Heart left ventricle (tissue), 16 donors: ENCODE measurements around the gene TECPR1. TPM values are rescaled to one million over a fixed set of nuclear protein-coding genes. Genes with fewer than 3 reads are reported as not detected.

Experiments used
- ATAC-seq, 4 donors: fragments of 200-7000 bp; cut with Tn5 transposase; one replicate each; pipeline ENCODE4 v1.9.1; 2020 to 2022; ENCODE audit warnings: moderate library complexity in 4 of 4, mild to moderate bottlenecking in 3 of 4, moderate number of reproducible peaks in 1 of 4
- DNase-seq, 5 donors: peaks; one replicate each; pipeline ENCODE4 v3.0.0-alpha.2; 2020
- H3K27ac ChIP-seq, 12 donors: fragments of 200-600 bp; sonication (generic) in 4 of 12; one replicate each; pipeline versions ENCODE4 v1.5.0 to v1.8.0; 2016 to 2022; ENCODE audit warnings: mild to moderate bottlenecking in 2 of 12
- H3K27me3 ChIP-seq, 9 donors: fragments of 200-600 bp; sonication (generic) in 2 of 9; one replicate each; pipeline versions ENCODE4 v1.5.1 to v1.8.0; 2016 to 2022; ENCODE audit warnings: mild to moderate bottlenecking in 3 of 9
- H3K36me3 ChIP-seq, 9 donors: fragments of 200-600 bp; sonication (generic) in 2 of 9; one replicate each; pipeline versions ENCODE4 v1.5.0 to v1.8.0; 2018 to 2022; ENCODE audit warnings: mild to moderate bottlenecking in 2 of 9
- H3K4me1 ChIP-seq, 12 donors: fragments of 200-600 bp; sonication (generic) in 4 of 12; one replicate each; pipeline versions ENCODE4 v1.5.0 to v1.8.0; 2016 to 2022; ENCODE audit warnings: mild to moderate bottlenecking in 3 of 12
- H3K4me3 ChIP-seq, 12 donors: fragments of 200-600 bp; sonication (generic) in 4 of 12; one replicate each; pipeline versions ENCODE4 v1.5.0 to v1.8.0; 2017 to 2022; ENCODE audit warnings: mild to moderate bottlenecking in 9 of 12, moderate library complexity in 4 of 12
- H3K9me3 ChIP-seq, 12 donors: fragments of 200-600 bp; sonication (generic) in 4 of 12; one replicate each; pipeline versions ENCODE4 v1.5.0 to v1.8.0; 2016 to 2022; ENCODE audit warnings: mild to moderate bottlenecking in 1 of 12
- POLR2A ChIP-seq, 2 donors: fragments of 450-650 bp; IDR thresholded peaks; one replicate each; pipeline ENCODE4 v1.6.1; 2017; ENCODE audit warnings: antibody characterized with exemption in 2 of 2, mild to moderate bottlenecking in 2 of 2, moderate library complexity in 2 of 2
- WGBS, 4 donors: extraction: QIAGEN DNeasy Blood & Tissue Kit in 2 of 4; methylation state at CpG; one replicate each; pipeline versions ENCODE4 v1.1.5 to v1.1.7; 2013 to 2018; 5-methylcytosine and 5-hydroxymethylcytosine counted together
- intact Hi-C, 10 donors: fragments of 100-400 bp; cut with DNase I; formaldehyde crosslinking; loops; one replicate each; pipeline versions ENCODE4 v1.11.1 to v1.14.2; 2022
- polyA plus RNA-seq, 2 donors: library from polyadenylated mRNA; stranded (reverse); fragments of 200-250 nt; gene quantifications; one replicate each; pipeline ENCODE4 v1.2.3, GENCODE V29; 2013
- total RNA-seq, 9 donors: library from RNA; depleted of rRNA in 2 of 9; stranded (reverse); fragments of >200 nt in 2 of 9; fragmentation: NEBNext Ultra II Directional in 3 of 9; extraction: Animal tissue kit (Norgen Biotek cat#: 25700) in 3 of 9; gene quantifications; one replicate each; pipeline versions ENCODE4 v1.1.0 to v1.2.4, GENCODE V29; 2016 to 2023
- TF ChIP-seq, protein P1 (sequence below), 12 donors: fragments of 200-600 bp; sonication (generic) in 4 of 12; IDR thresholded peaks; one replicate each; pipeline versions ENCODE4 v1.5.0 to v1.8.0; 2018 to 2022; ENCODE audit warnings: antibody characterized with exemption in 12 of 12, mild to moderate bottlenecking in 5 of 12
- donor health status: ischemic (EF 13 %, LVEDD 7.1; RV severe dilation, severe dysfunction).
- donor health status: healthy with polysubstance abuse.
- donor health status: DM: no; HTN: yes; CAD: no.
- donor health status: DM: no; HTN: no; CAD: no.
- donor health status: ischemic (EF 25% LVEDD 6.9; RV normal size, moderate dysfunction).
- donor health status: ischemic (EF 25% LVEDD 5.7; RV mildly dilated, moderate dysfunction).
- donor health status: healthy.
- donor health status: DM: yes; HTN: yes; CAD: no.
- donor health status: ischemic (EF 35%, LVEDD 5.7; RV mildly dilated, moderate dysfunction).
- donor health status: nonischemic (EF 11% LVEDD 7.7; RV severe dilation, severe dysfunction).
- donor health status: DM: yes; HTN: yes; CAD: no.
- donor health status: PGD.
- donor health status: ischemic (EF 29% LVEDD 5.4; RV normal size, mild dysfunction).
- donor health status: nonischemic (EF 23%, LVEDD 6.1; RV moderate dilation, normal function).

Gene TECPR1
- total and polyA plus RNA-seq, 11 donors: 10.9 to 33.0 (median 22.7) TPM

- Histone ChIP-seq H3K4me1 (peaks cover 38 to 83% (median 68%) of the 10 kb centered on the region in 12 donors), H3K27me3 (no peaks in the 10 kb centered on the region), H3K27ac (peak overlapping the region; percentile 72 to 99 (median 96)), H3K4me3 (peak overlapping the region; percentile 65 to 98 (median 86)), H3K36me3 (peaks cover 0 to 30% (median 11%) of the 10 kb centered on the region in 9 donors), H3K9me3 (no peaks in the 10 kb centered on the region)
- WGBS, 4 donors: 9 to 16% (median 13%) methylated on average over 14 to 20 of the region's 20 CpGs
- ATAC-seq (peak; percentile 40 to 74 (median 51)), DNase-seq (peak; percentile 81 to 92 (median 88))
- peak in 1 of 2 donors; percentile 55 for TF ChIP-seq POLR2A (IDR thresholded peaks at IDR 0.05)
- TF ChIP-seq, protein P1, sequence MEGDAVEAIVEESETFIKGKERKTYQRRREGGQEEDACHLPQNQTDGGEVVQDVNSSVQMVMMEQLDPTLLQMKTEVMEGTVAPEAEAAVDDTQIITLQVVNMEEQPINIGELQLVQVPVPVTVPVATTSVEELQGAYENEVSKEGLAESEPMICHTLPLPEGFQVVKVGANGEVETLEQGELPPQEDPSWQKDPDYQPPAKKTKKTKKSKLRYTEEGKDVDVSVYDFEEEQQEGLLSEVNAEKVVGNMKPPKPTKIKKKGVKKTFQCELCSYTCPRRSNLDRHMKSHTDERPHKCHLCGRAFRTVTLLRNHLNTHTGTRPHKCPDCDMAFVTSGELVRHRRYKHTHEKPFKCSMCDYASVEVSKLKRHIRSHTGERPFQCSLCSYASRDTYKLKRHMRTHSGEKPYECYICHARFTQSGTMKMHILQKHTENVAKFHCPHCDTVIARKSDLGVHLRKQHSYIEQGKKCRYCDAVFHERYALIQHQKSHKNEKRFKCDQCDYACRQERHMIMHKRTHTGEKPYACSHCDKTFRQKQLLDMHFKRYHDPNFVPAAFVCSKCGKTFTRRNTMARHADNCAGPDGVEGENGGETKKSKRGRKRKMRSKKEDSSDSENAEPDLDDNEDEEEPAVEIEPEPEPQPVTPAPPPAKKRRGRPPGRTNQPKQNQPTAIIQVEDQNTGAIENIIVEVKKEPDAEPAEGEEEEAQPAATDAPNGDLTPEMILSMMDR (IDR thresholded peaks at IDR 0.05): peak in 5 of 12 donors; percentile 5 to 34 (median 28)
- intact Hi-C loops: loop anchor here in 5 of 10 donors (5.0 to 10.0 kb wide), 4 partner anchors 37 to 1130 kb away; no protein-coding TSS in a partner anchor
These were observed 32.5 kb upstream of the TECPR1 start for GRCh38 chr7:98284335-98285036.

- Histone ChIP-seq H3K9me3 (no peaks in the 10 kb centered on the region), H3K4me3 (peak overlapping the region; percentile 65 to 98 (median 86)), H3K27ac (peak overlapping the region; percentile 72 to 99 (median 96)), H3K36me3 (peaks cover 0 to 25% (median 8%) of the 10 kb centered on the region in 9 donors), H3K27me3 (no peaks in the 10 kb centered on the region), H3K4me1 (peaks cover 38 to 76% (median 62%) of the 10 kb centered on the region in 12 donors)
- DNase-seq (no peak), ATAC-seq (no peak)
- intact Hi-C loops: loop anchor here in 6 of 10 donors (2.0 to 10.0 kb wide), 5 partner anchors 33 to 1131 kb away; no protein-coding TSS in a partner anchor
- TF ChIP-seq, protein P1 (IDR thresholded peaks at IDR 0.05): no peak
- no peak for TF ChIP-seq POLR2A (IDR thresholded peaks at IDR 0.05)
- 32 to 57% (median 49%) methylated on average over 8 of the region's 8 CpGs for WGBS, 4 donors
These were observed 31.8 kb upstream of the TECPR1 start for GRCh38 chr7:98283887-98284222.

DNA sequence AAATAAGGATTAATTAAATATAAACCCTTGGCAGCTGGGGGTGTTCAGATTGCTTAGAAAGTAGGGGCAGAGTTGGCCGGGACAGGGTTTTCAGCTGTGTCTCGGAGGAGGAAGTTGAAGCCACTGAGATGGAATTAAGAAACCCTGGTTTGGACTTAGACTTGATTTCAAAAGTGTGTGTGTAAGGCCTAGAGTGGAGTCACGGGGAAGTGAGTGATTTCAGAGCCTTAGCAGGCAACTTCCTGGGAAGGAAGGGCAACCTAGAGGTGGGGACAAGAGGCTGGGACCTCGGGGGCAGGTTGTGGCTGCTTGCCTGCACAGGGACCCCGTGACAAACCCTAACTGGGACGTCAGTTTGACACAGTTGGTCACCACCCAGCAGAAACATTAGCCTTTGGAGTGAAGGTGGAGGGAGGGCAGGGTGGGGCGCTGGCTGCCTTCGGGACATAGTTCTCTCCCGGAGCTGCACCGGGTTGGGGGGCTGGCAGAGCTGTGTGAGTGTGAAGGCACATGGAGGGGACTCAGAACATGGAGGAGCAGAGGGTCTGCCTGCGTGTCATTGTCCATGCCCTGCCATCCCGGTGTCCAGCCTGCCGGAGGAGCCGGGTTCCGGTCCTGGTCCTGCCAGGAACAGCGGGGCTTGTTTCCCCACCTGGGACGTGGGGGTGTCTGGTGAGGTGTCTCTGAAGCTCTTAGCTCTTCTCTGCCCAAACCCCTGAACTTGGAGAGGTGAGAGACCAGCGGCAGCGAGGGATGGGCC is 31.3 kb upstream of the TECPR1 start:
- DNase-seq: peak; percentile 50 to 69 (median 55)
- H3K9me3 ChIP-seq: no peaks in the 10 kb centered on the region
- peak overlapping the region; percentile 72 to 99 (median 96) for H3K27ac ChIP-seq
- peaks cover 38 to 71% (median 59%) of the 10 kb centered on the region in 12 donors for H3K4me1 ChIP-seq
- H3K36me3 ChIP-seq: peaks cover 0 to 19% (median 3%) of the 10 kb centered on the region in 9 donors
- H3K27me3 ChIP-seq: no peaks in the 10 kb centered on the region
- 27 to 42% (median 30%) methylated on average over 13 to 19 of the region's 19 CpGs for WGBS, 4 donors
- intact Hi-C loops: loop anchor here in 6 of 10 donors (2.0 to 10.0 kb wide), 5 partner anchors 33 to 1131 kb away; no protein-coding TSS in a partner anchor
- H3K4me3 ChIP-seq: peak overlapping the region; percentile 65 to 98 (median 86)
- peak in 1 of 2 donors; percentile 29 for TF ChIP-seq POLR2A (IDR thresholded peaks at IDR 0.05)
- TF ChIP-seq, protein P1 (IDR thresholded peaks at IDR 0.05): no peak
- peak; percentile 1 to 27 (median 2) for ATAC-seq
